OCI-LY1 (cell line): Measurements from ENCODE around the gene TSSK3.

ENCODE experiments used
- H2AFZ ChIP-seq: fragments of 200-600 bp; sonication (generic), shearing (Covaris generic); 2 replicates; pipeline ENCODE4 v1.6.0; 2014; ENCODE audit warnings: antibody characterized with exemption, mild to moderate bottlenecking, low read length
- H3F3A ChIP-seq: fragments of 200-600 bp; sonication (generic), shearing (Covaris generic); 2 replicates; pipeline ENCODE4 v1.6.0; 2014; ENCODE audit warnings: mild to moderate bottlenecking, antibody characterized with exemption, low read length, moderate library complexity; ENCODE audit not compliant: insufficient read depth
- H3K27ac ChIP-seq: fragments of 200-600 bp; sonication (generic); 2 replicates; pipeline ENCODE4 v1.5.1; 2014; ENCODE audit warnings: low read length, mixed run types, mild to moderate bottlenecking, low read depth; ENCODE audit not compliant: poor library complexity, severe bottlenecking
- H3K27me3 ChIP-seq: fragments of 200-600 bp; sonication (generic); 2 replicates; pipeline ENCODE4 v1.6.0; 2014; ENCODE audit warnings: antibody characterized with exemption, mild to moderate bottlenecking, low read length, moderate library complexity; ENCODE audit not compliant: insufficient read depth
- H3K36me3 ChIP-seq: fragments of 200-600 bp; sonication (generic); 2 replicates; pipeline ENCODE4 v1.6.1; 2014; ENCODE audit warnings: mild to moderate bottlenecking, antibody characterized with exemption, low read length, moderate library complexity, mixed read lengths; ENCODE audit not compliant: insufficient read depth
- H3K4me1 ChIP-seq: fragments of 200-600 bp; sonication (generic); 2 replicates; pipeline ENCODE4 v1.5.1; 2014; ENCODE audit warnings: mild to moderate bottlenecking, low read length, moderate library complexity; ENCODE audit not compliant: insufficient read depth, severe bottlenecking
- H3K4me2 ChIP-seq: fragments of 200-600 bp; sonication (generic), shearing (Covaris generic); 2 replicates; pipeline ENCODE4 v1.6.1; 2014; ENCODE audit warnings: low read length
- H3K4me3 ChIP-seq: fragments of 200-600 bp; sonication (generic); 2 replicates; pipeline ENCODE4 v1.5.1; 2014; ENCODE audit warnings: low read length, low read depth, mild to moderate bottlenecking, mixed read lengths; ENCODE audit not compliant: poor library complexity, severe bottlenecking
- H3K79me2 ChIP-seq: fragments of 200-600 bp; shearing (Covaris generic); 2 replicates; pipeline ENCODE4 v1.6.1; 2016; ENCODE audit warnings: mixed run types, low read length, mixed read lengths; ENCODE audit not compliant: insufficient read depth
- H3K9ac ChIP-seq: fragments of 200-600 bp; sonication (generic), shearing (Covaris generic); 2 replicates; pipeline ENCODE4 v1.6.1; 2014; ENCODE audit warnings: mild to moderate bottlenecking, low read length, mixed read lengths
- H3K9me2 ChIP-seq: fragments of 200-600 bp; sonication (generic), shearing (Covaris generic); 2 replicates; pipeline ENCODE4 v1.6.1; 2014; ENCODE audit warnings: low read depth, mild to moderate bottlenecking, low read length, mixed read lengths
- H3K9me3 ChIP-seq: fragments of 200-600 bp; shearing (Covaris generic); 2 replicates; pipeline ENCODE4 v1.6.1; 2014; ENCODE audit warnings: low read length, mixed read lengths
- H4K20me1 ChIP-seq: fragments of 200-600 bp; sonication (generic), shearing (Covaris generic); 2 replicates; pipeline ENCODE4 v1.6.0; 2016; ENCODE audit warnings: mild to moderate bottlenecking, low read length; ENCODE audit not compliant: insufficient read depth
- CTCF ChIP-seq: fragments of 200-600 bp; sonication (generic), shearing (Covaris generic); IDR thresholded peaks from 2 replicates; pipeline ENCODE4 v1.5.1; 2017; ENCODE audit warnings: mild to moderate bottlenecking, antibody characterized with exemption, low read length, moderate library complexity, mixed read lengths
- EZH2 ChIP-seq: fragments of 200-600 bp; sonication (generic), shearing (Covaris generic); IDR thresholded peaks from 2 replicates; pipeline ENCODE4 v1.8.0; 2017; ENCODE audit warnings: borderline replicate concordance, mixed run types, mild to moderate bottlenecking, antibody characterized with exemption, low read length, moderate library complexity, mixed read lengths

The TSSK3 gene

DNA sequence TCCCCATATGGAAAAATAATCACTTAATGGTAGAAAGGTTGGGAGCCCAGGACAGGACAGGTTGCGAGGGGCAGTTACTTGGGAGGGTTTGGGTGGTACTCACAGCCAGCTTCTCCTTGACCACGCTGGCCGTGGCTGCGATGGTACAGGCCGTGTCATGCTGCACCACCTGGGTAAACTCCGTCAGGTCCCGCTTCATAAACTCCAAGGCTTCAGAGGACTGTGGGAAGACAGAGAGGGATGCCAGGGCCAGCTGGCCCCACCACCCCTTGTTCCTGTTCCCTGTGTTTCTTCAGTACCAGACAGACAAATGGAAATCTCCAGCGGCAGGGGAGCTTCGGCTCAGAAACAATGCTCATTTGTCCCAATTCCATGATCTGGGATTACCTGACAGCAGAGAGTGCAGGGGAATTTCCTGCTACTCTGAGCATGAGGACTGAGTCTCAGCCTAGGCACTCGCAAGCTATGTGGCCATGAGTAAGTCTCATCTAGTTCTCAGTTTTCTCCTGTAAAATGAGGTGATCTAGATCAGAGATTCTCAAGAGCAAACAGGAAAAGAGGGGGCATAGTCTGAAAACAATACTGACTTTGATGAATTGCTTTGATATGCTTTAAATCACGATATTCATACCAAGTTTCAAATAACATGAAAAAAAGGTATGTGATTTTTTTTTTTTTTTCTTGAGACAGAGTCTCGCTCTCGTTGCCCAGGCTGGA is 24.5 kb downstream of the TSSK3 start:
- Histone ChIP-seq H2AFZ (no peak overlapping the region), H4K20me1 (no peaks in the 10 kb centered on the region), H3F3A (no peaks in the 10 kb centered on the region), H3K4me1 (no peaks in the 10 kb centered on the region), H3K79me2 (no peaks in the 10 kb centered on the region), H3K27ac (no peak overlapping the region), H3K4me3 (no peak overlapping the region), H3K27me3 (no peaks in the 10 kb centered on the region), H3K36me3 (peaks cover 72% of the 10 kb centered on the region), H3K4me2 (no peak overlapping the region), H3K9me3 (no peaks in the 10 kb centered on the region), H3K9ac (no peak overlapping the region), H3K9me2 (no peaks in the 10 kb centered on the region)
- no peak for TF ChIP-seq EZH2
- no peak for TF ChIP-seq CTCF

GRCh38 chr1:32388641-32389040 is 26.3 kb downstream of the TSSK3 start:
- Histone ChIP-seq H3K79me2 (peaks cover 7% of the 10 kb centered on the region), H3K36me3 (peaks cover 57% of the 10 kb centered on the region), H3K4me3 (no peak overlapping the region)

DNA sequence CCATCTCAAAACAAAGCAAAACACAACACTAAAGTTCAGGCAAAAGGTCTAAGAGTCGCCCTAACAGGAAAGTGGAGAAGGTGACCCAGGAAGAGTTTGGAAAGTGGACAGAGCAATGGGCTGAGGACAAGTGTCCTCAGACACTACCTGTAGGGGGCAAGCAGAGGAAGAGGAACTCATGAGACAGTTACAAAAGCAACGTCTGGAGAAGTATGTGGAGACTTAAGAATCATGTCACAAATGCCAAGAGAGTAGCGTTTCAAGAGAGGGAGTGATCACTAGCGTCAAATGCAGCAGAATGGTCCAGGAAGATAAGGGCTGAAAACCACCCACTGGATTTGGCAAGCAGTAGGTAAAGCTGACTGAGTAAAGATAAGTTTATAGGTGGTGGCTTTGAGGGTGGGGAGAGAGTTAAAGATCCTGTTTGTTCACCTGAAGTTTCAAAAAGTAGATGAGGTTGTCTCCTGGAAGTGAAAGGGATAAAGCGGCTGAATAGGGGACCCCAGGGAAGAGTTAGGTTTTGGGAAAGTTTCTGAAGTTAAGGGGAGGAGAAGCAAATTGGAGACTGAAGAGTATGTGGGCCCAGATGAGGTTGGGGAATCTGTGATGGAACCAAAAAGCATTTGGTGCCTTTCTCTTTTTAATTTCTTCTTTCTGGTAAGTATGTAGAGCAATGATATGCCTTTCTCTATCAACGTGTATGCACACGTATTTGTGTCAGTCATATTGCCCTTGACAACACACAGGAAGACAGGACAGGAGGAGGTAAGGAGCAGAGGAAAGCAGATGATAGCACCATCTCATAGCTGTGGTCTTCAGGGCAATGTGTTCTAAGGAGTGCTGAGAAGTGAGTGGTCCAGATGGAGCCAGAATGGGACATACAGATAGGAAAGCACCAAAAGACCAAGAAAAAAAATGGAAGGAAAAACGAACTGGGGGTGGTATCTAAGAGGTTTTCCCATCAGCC is 28.8 kb downstream of the TSSK3 start:
- Histone ChIP-seq H3K9ac (no peak overlapping the region), H3K4me3 (no peak overlapping the region), H3K9me3 (no peaks in the 10 kb centered on the region), H3K27me3 (no peaks in the 10 kb centered on the region), H3K27ac (no peak overlapping the region), H3K4me1 (peaks cover 18% of the 10 kb centered on the region), H3K79me2 (peaks cover 7% of the 10 kb centered on the region), H2AFZ (no peak overlapping the region), H3K4me2 (no peak overlapping the region), H3F3A (no peaks in the 10 kb centered on the region), H3K9me2 (no peaks in the 10 kb centered on the region), H4K20me1 (no peaks in the 10 kb centered on the region), H3K36me3 (peaks cover 36% of the 10 kb centered on the region)
- no peak for TF ChIP-seq CTCF
- TF ChIP-seq EZH2, result no peak

More at GRCh38 chr1:32388641-32389040, 26.3 kb downstream of the TSSK3 start:
- TF ChIP-seq CTCF (no peak), EZH2 (no peak)
- Histone ChIP-seq H3K9me3 (no peaks in the 10 kb centered on the region), H3K4me2 (no peak overlapping the region), H3K27me3 (no peaks in the 10 kb centered on the region), H3F3A (no peaks in the 10 kb centered on the region), H3K9ac (no peak overlapping the region), H3K4me1 (peaks cover 10% of the 10 kb centered on the region), H3K9me2 (no peaks in the 10 kb centered on the region), H4K20me1 (no peaks in the 10 kb centered on the region), H2AFZ (no peak overlapping the region), H3K27ac (no peak overlapping the region)
